Sigmoid colon (tissue), 7 donors: ENCODE data around the gene LONRF2. TPM values are rescaled to one million over a fixed set of nuclear protein-coding genes. Genes with fewer than 3 reads are reported as not detected.
A peak's percentile ranks its signal among the peaks of the same experiment; 100 is the strongest.

ENCODE experiments used
- DNase-seq: peaks from one replicate; pipeline ENCODE4 v3.0.0-alpha.2; 2019
- H3K27ac ChIP-seq, 4 donors: fragments of 200-600 bp; sonication (generic); one replicate each; pipeline ENCODE4 v1.5.1; 2016 to 2019; ENCODE audit warnings: mild to moderate bottlenecking in 1 of 4
- H3K27me3 ChIP-seq, 3 donors: fragments of 200-600 bp; sonication (generic); one replicate each; pipeline ENCODE4 v1.5.1; 2019; ENCODE audit warnings: mild to moderate bottlenecking in 1 of 3
- H3K36me3 ChIP-seq, 4 donors: fragments of 200-600 bp; sonication (generic); one replicate each; pipeline ENCODE4 v1.5.1; 2016 to 2019
- H3K4me1 ChIP-seq, 4 donors: fragments of 200-600 bp; sonication (generic); one replicate each; pipeline ENCODE4 v1.5.1; 2017 to 2019
- H3K4me3 ChIP-seq, 4 donors: fragments of 200-600 bp; sonication (generic); one replicate each; pipeline ENCODE4 v1.5.1; 2017 to 2019; ENCODE audit warnings: mild to moderate bottlenecking in 2 of 4, moderate library complexity in 1 of 4
- H3K9me3 ChIP-seq, 4 donors: fragments of 200-600 bp in 3 of 4; sonication (generic) in 3 of 4; one replicate each; pipeline versions ENCODE4 v1.5.1 to v1.6.1; 2013 to 2019
- CTCF ChIP-seq, 4 experiments: fragments of 450-650 bp in 3 of 4; fragments of 200-600 bp in 1 of 4; IDR thresholded peaks; one replicate each; pipeline ENCODE4 v1.5.1; 2016 to 2019; ENCODE audit warnings: antibody characterized with exemption in 4 of 4, mild to moderate bottlenecking in 3 of 4, moderate library complexity in 2 of 4
- EP300 ChIP-seq, 4 donors: sonication (generic); formaldehyde crosslinking; IDR thresholded peaks; one replicate each; pipeline ENCODE4 v1.6.1; 2017; ENCODE audit warnings: antibody characterized with exemption in 4 of 4
- POLR2A ChIP-seq, 2 donors: fragments of 450-650 bp; IDR thresholded peaks; one replicate each; pipeline ENCODE4 v1.6.1; 2016; ENCODE audit warnings: antibody characterized with exemption in 2 of 2, mild to moderate bottlenecking in 2 of 2, moderate library complexity in 2 of 2
- POLR2AphosphoS5 ChIP-seq, 4 donors: sonication (generic); formaldehyde crosslinking; IDR thresholded peaks; one replicate each; pipeline ENCODE4 v1.6.1; 2017; ENCODE audit warnings: antibody characterized with exemption in 4 of 4
- WGBS, 2 donors: extraction: QIAGEN DNeasy Blood & Tissue Kit; methylation state at CpG; one replicate each; pipeline ENCODE4 v1.1.7; 2013; 5-methylcytosine and 5-hydroxymethylcytosine counted together
- intact Hi-C: fragments of 100-400 bp; cut with DNase I; formaldehyde crosslinking; loops from one replicate; pipeline ENCODE4 v1.15.1; 2023
- polyA plus RNA-seq, 3 donors: library from polyadenylated mRNA; stranded (reverse); fragments of 200-250 nt; gene quantifications; one replicate each; pipeline ENCODE4 v1.2.3, GENCODE V29; 2013
- total RNA-seq, 4 donors: library from RNA; depleted of rRNA; stranded (reverse); fragments of >200 nt; gene quantifications; one replicate each; pipeline ENCODE4 v1.1.0, GENCODE V29; 2016
- donor health status: healthy with polysubstance abuse.
- donor health status: Bipolar disorder and iron deficiency.
- donor health status: healthy.

The LONRF2 gene
- total and polyA plus RNA-seq, 7 donors, result under 0.01 to 25.8 (median 14.6) TPM

GRCh38 chr2:100339823-100340222 lies 17.5 kb upstream of the LONRF2 start:
- no peaks in the 10 kb centered on the region for H3K4me1 ChIP-seq
- no peaks in the 10 kb centered on the region for H3K36me3 ChIP-seq
- WGBS, 2 donors, result 72 to 74% methylated on average over 5 of the region's 5 CpGs
- no peak overlapping the region for H3K27ac ChIP-seq
- no peak for TF ChIP-seq EP300 (IDR thresholded peaks at IDR 0.05)
- TF ChIP-seq POLR2A (IDR thresholded peaks at IDR 0.05), result no peak
- no peak for TF ChIP-seq POLR2AphosphoS5 (IDR thresholded peaks at IDR 0.05)
- TF ChIP-seq CTCF (IDR thresholded peaks at IDR 0.05), result no peak
- intact Hi-C loops, result no loop called here
- DNase-seq, result no peak
- H3K27me3 ChIP-seq, result no peaks in the 10 kb centered on the region
- H3K9me3 ChIP-seq, result no peaks in the 10 kb centered on the region
- no peak overlapping the region for H3K4me3 ChIP-seq

- 79 to 84% methylated on average over 2 of the region's 2 CpGs for WGBS, 2 donors
- intact Hi-C loops, result no loop called here
- Histone ChIP-seq H3K36me3 (no peaks in the 10 kb centered on the region), H3K4me1 (no peaks in the 10 kb centered on the region), H3K27me3 (no peaks in the 10 kb centered on the region), H3K4me3 (no peak overlapping the region), H3K27ac (no peak overlapping the region), H3K9me3 (no peaks in the 10 kb centered on the region)
- no peak for DNase-seq
- TF ChIP-seq EP300 (IDR thresholded peaks at IDR 0.05), result no peak
- TF ChIP-seq POLR2A (IDR thresholded peaks at IDR 0.05), result no peak
- no peak for TF ChIP-seq CTCF (IDR thresholded peaks at IDR 0.05)
- no peak for TF ChIP-seq POLR2AphosphoS5 (IDR thresholded peaks at IDR 0.05)
Observed at GRCh38 chr2:100334929-100335328, 12.6 kb upstream of the LONRF2 start.

- Histone ChIP-seq H3K4me1 (peaks cover 0 to under 1% (median 0%) of the 10 kb centered on the region in 4 donors), H3K27me3 (no peaks in the 10 kb centered on the region), H3K36me3 (no peaks in the 10 kb centered on the region), H3K4me3 (no peak overlapping the region), H3K9me3 (no peaks in the 10 kb centered on the region), H3K27ac (no peak overlapping the region)
- TF ChIP-seq POLR2AphosphoS5 (IDR thresholded peaks at IDR 0.05) (no peak), CTCF (IDR thresholded peaks at IDR 0.05) (no peak), POLR2A (IDR thresholded peaks at IDR 0.05) (no peak), EP300 (IDR thresholded peaks at IDR 0.05) (no peak)
- WGBS, 2 donors, result 81 to 88% methylated on average over 4 of the region's 4 CpGs
- intact Hi-C loops, result no loop called here
- DNase-seq, result no peak
Observed at GRCh38 chr2:100327742-100328141, 5.4 kb upstream of the LONRF2 start.

GRCh38 chr2:100321179-100321865 lies 979 bp downstream of the LONRF2 start:
- TF ChIP-seq EP300 (IDR thresholded peaks at IDR 0.05) (no peak), POLR2A (IDR thresholded peaks at IDR 0.05) (no peak), POLR2AphosphoS5 (IDR thresholded peaks at IDR 0.05) (peak in 1 of 4 donors; percentile 38), CTCF (IDR thresholded peaks at IDR 0.05) (peak in 3 of 4 experiments; percentile 8 to 42 (median 38))
- WGBS, 2 donors, result 1 to 2% methylated on average over 77 of the region's 77 CpGs
- DNase-seq, result no peak
- H3K27me3 ChIP-seq, result peaks cover 0 to 5% (median 0%) of the 10 kb centered on the region in 3 donors
- intact Hi-C loops, result loop anchor here (5.0 kb wide), 1 partner anchor 46 kb away; no protein-coding TSS in a partner anchor
- H3K36me3 ChIP-seq, result no peaks in the 10 kb centered on the region
- peak overlapping the region; percentile 47 to 80 (median 64) for H3K4me3 ChIP-seq
- peaks cover 0 to 19% (median 12%) of the 10 kb centered on the region in 4 donors for H3K4me1 ChIP-seq
- H3K27ac ChIP-seq, result peak overlapping the region; percentile 84 to 91 (median 86)
- H3K9me3 ChIP-seq, result no peaks in the 10 kb centered on the region
